ENCODE data around the gene SUFU. TPM values are rescaled to one million over a fixed set of nuclear protein-coding genes. Genes with fewer than 3 reads are reported as not detected.

SUFU gene
- total and polyA plus RNA-seq, 2 of the 4 experiments (the other 2 are of a cell fraction), result 2.2 to 11.0 TPM

- Histone ChIP-seq H3K56ac (ENCODE audit: extremely low read depth, insufficient read depth, low read length) (no peak overlapping the region), H3K4me1 (ENCODE audit: control insufficient read depth, insufficient read depth, low read length) (peaks cover 5% of the 10 kb centered on the region), H3K4me2 (ENCODE audit: low read depth, low read length) (peak overlapping the region; percentile 37; the same call in 1 of the 2 replicates), H2AK9ac (replicated peaks; ENCODE audit: low read depth, low read length, poor library complexity) (no peak overlapping the region), H4K8ac (ENCODE audit: low read depth in 2 of 2, low read length in 2 of 2) (peak overlapping the region in 1 of 2 experiments; percentile 51; a peak in 2 of 4 replicates), H3K9me1 (ENCODE audit: insufficient read depth, low read length) (peaks cover 17% of the 10 kb centered on the region), H3K4me3 (ENCODE audit: insufficient read depth, low read depth, low read length) (no peak overlapping the region), H3K79me1 (ENCODE audit: low read depth in 1 of 2, low read length in 2 of 2) (peaks cover 20 to 47% of the 10 kb centered on the region in 2 experiments), H2BK120ac (ENCODE audit: low read depth, low read length) (no peak overlapping the region), H3K4ac (ENCODE audit: low read depth, low read length) (peak overlapping the region; percentile 34), H2BK20ac (ENCODE audit: low read depth, low read length) (peak overlapping the region; percentile 48; the same call in 1 of the 2 replicates), H2AFZ (replicated peaks; ENCODE audit: low read length, poor library complexity) (peak overlapping the region; percentile 61), H3K27me3 (ENCODE audit: control insufficient read depth, insufficient read depth, low read length) (no peaks in the 10 kb centered on the region), H3K27ac (ENCODE audit: insufficient read depth, low read length) (no peak overlapping the region), H3K23ac (ENCODE audit: low read depth, low read length) (no peak overlapping the region), H4K5ac (ENCODE audit: low read depth, low read length) (no peak overlapping the region), H3K9me3 (ENCODE audit: control insufficient read depth, insufficient read depth, low read length) (no peaks in the 10 kb centered on the region), H3K18ac (ENCODE audit: low read depth, low read length) (peak overlapping the region; percentile 31; the same call in 1 of the 2 replicates), H3K9ac (ENCODE audit: low read depth, low read length) (no peak overlapping the region), H3K36me3 (ENCODE audit: control insufficient read depth, insufficient read depth, low read length) (peaks cover 3% of the 10 kb centered on the region; the same call in 1 of the 2 replicates), H2BK15ac (ENCODE audit: low read depth, low read length) (no peak overlapping the region), H4K91ac (ENCODE audit: insufficient read depth, low read depth, low read length) (no peak overlapping the region), H3K14ac (replicated peaks; ENCODE audit: low read depth, low read length) (peak overlapping the region; percentile 5; the same call in 1 of the 2 replicates), H2AK5ac (ENCODE audit: low read depth, low read length) (peak overlapping the region; percentile 30), H2BK5ac (ENCODE audit: low read depth, low read length, poor library complexity, severe bottlenecking) (peak overlapping the region; percentile 43), H4K20me1 (ENCODE audit: insufficient read depth, low read length) (peaks cover 4% of the 10 kb centered on the region)
- intact Hi-C loops (cut with micrococcal nuclease) (loop anchor here (5.0 kb wide), 1 partner anchor 39 kb away; no protein-coding TSS in a partner anchor), in situ Hi-C loops (cut with MboI; ENCODE audit: low sequenced_read_pairs) (no loop called here), dilution Hi-C loops (cut with HindIII; ENCODE audit: low sequenced_read_pairs, unreplicated experiment) (no loop called here)
- ChIA-PET CTCF (interaction anchor here (0.5 kb wide), 1 partner anchor 52 kb away, joined by 4 read pairs; no protein-coding TSS in a partner anchor), POLR2A (ENCODE audit: unreplicated experiment) (no interaction called here)
- DNase-seq, result peak; percentile 88
- ATAC-seq (ENCODE audit: low read depth), result peak; percentile 98
- no TSS peak for BruUV-seq (replicated peaks)
- WGBS, 2 experiments (ENCODE audit: extremely low coverage in 2 of 2, insufficient read length in 1 of 2), result 71% methylated on average over 2 of the region's 11 CpGs; no CpG with 5 or more reads in 1 of the 2 experiments
- TF ChIP-seq ELK1 (IDR thresholded peaks at IDR 0.05; ENCODE audit: borderline replicate concordance, low read depth, low read length) (no peak), RCOR1 (IDR thresholded peaks at IDR 0.05; ENCODE audit: insufficient replicate concordance, low read length) (peak; percentile 16), MXI1 (IDR thresholded peaks at IDR 0.05; ENCODE audit: borderline replicate concordance, low read depth, low read length) (no peak), USF2 (IDR thresholded peaks at IDR 0.05; ENCODE audit: low read depth, low read length) (no peak), POLR2A (IDR thresholded peaks at IDR 0.05; ENCODE audit: low read depth, low read length) (no peak), BHLHE40 (IDR thresholded peaks at IDR 0.05; ENCODE audit: low read depth, low read length) (peak; percentile 44; the same call in 1 of the 2 replicates), RAD21 (IDR thresholded peaks at IDR 0.05; ENCODE audit: low read length) (no peak), CEBPB (IDR thresholded peaks at IDR 0.05; ENCODE audit: low read depth, low read length) (no peak), RFX5 (IDR thresholded peaks at IDR 0.05; ENCODE audit: low read depth, low read length) (0 out of 2 replicates have a peak, but pooled peaks have one; percentile 58), CHD1 (IDR thresholded peaks at IDR 0.05; ENCODE audit: low read depth, low read length) (no peak), NFE2L2 (IDR thresholded peaks at IDR 0.05; ENCODE audit: low read depth, low read length) (no peak), MAFK (IDR thresholded peaks at IDR 0.05; ENCODE audit: low read depth, low read length) (no peak), SMC3 (IDR thresholded peaks at IDR 0.05; ENCODE audit: low read depth, low read length) (no peak), MAZ (IDR thresholded peaks at IDR 0.05; ENCODE audit: borderline replicate concordance, low read depth, low read length) (0 out of 2 replicates have a peak, but pooled peaks have one; percentile 43), CTCF (conservative IDR thresholded peaks at IDR 0.05; ENCODE audit: low read depth, low read length) (no peak)
Observed at GRCh38 chr10:102555781-102556328, 52.1 kb downstream of the SUFU start.

Data from IMR-90 (cell line).